Measurements from ENCODE around the gene DOCK10. TPM values are rescaled to one million over a fixed set of nuclear protein-coding genes. Genes with fewer than 3 reads are reported as not detected.

DOCK10 gene
- polyA plus RNA-seq, 1 donor (not counting 4 experiments of a cell fraction or from before 2014, with no cell fraction given): 2.5 TPM

- Histone ChIP-seq H3K9me3 (ENCODE audit: control insufficient read depth, low read depth, low read length) (no peaks in the 10 kb centered on the region), H3K9ac (ENCODE audit: control insufficient read depth, extremely low read depth, insufficient read depth, low read length) (no peak overlapping the region), H2AFZ (ENCODE audit: control insufficient read depth, low read length) (no peak overlapping the region), H3K4me1 (ENCODE audit: control insufficient read depth, extremely low read depth, insufficient read depth, low read length) (no peaks in the 10 kb centered on the region), H3K4me2 (ENCODE audit: control insufficient read depth, extremely low read depth, insufficient read depth, low read depth, low read length) (no peak overlapping the region), H4K20me1 (ENCODE audit: control insufficient read depth, extremely low read depth, insufficient read depth, low read length) (no peaks in the 10 kb centered on the region), H3K27ac (ENCODE audit: control insufficient read depth, insufficient read depth, low read length) (no peak overlapping the region), H3K27me3 (ENCODE audit: control insufficient read depth, extremely low read depth, insufficient read depth, low read length) (no peaks in the 10 kb centered on the region), H3K9me1 (ENCODE audit: control insufficient read depth, extremely low read depth, insufficient read depth, low read length) (no peaks in the 10 kb centered on the region), H3K4me3 (ENCODE audit: control insufficient read depth in 2 of 3, extremely low read depth in 1 of 3, insufficient read depth in 2 of 3, low read depth in 1 of 3, low read length in 3 of 3) (no peak overlapping the region), H3K36me3 (ENCODE audit: control insufficient read depth in 2 of 2, extremely low read depth in 1 of 2, insufficient read depth in 2 of 2, low read length in 2 of 2) (no peaks in the 10 kb centered on the region), H3K79me2 (ENCODE audit: control insufficient read depth, insufficient read depth, low read length) (no peaks in the 10 kb centered on the region)
- DNase-seq (ENCODE audit: low read depth, low spot score): no peak
- FAIRE-seq: no peak
- dilution Hi-C loops (cut with MboI; ENCODE audit: extremely low pct_ligation_motif_present, low sequenced_read_pairs): no loop called here
- no peak for TF ChIP-seq EZH2 (IDR thresholded peaks at IDR 0.05; ENCODE audit: low read length)
- TF ChIP-seq, protein P1, sequence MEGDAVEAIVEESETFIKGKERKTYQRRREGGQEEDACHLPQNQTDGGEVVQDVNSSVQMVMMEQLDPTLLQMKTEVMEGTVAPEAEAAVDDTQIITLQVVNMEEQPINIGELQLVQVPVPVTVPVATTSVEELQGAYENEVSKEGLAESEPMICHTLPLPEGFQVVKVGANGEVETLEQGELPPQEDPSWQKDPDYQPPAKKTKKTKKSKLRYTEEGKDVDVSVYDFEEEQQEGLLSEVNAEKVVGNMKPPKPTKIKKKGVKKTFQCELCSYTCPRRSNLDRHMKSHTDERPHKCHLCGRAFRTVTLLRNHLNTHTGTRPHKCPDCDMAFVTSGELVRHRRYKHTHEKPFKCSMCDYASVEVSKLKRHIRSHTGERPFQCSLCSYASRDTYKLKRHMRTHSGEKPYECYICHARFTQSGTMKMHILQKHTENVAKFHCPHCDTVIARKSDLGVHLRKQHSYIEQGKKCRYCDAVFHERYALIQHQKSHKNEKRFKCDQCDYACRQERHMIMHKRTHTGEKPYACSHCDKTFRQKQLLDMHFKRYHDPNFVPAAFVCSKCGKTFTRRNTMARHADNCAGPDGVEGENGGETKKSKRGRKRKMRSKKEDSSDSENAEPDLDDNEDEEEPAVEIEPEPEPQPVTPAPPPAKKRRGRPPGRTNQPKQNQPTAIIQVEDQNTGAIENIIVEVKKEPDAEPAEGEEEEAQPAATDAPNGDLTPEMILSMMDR (optimal IDR thresholded peaks at IDR 0.05 in 1 of 3, IDR thresholded peaks at IDR 0.05 in 1 of 3, conservative IDR thresholded peaks at IDR 0.05 in 1 of 3; ENCODE audit: extremely low read depth in 1 of 3, insufficient read depth in 2 of 3, low read length in 3 of 3): no peak
Measured at GRCh38 chr2:225064362-225064761, 22.1 kb upstream of the DOCK10 start.

GRCh38 chr2:225056330-225057073 is 14.2 kb upstream of the DOCK10 start:
- H3K9me1 ChIP-seq (ENCODE audit: control insufficient read depth, extremely low read depth, insufficient read depth, low read length): no peaks in the 10 kb centered on the region
- dilution Hi-C loops (cut with MboI; ENCODE audit: extremely low pct_ligation_motif_present, low sequenced_read_pairs): no loop called here
- no peaks in the 10 kb centered on the region for H3K9me3 ChIP-seq (ENCODE audit: control insufficient read depth, low read depth, low read length)
- H3K36me3 ChIP-seq (ENCODE audit: control insufficient read depth in 2 of 2, extremely low read depth in 1 of 2, insufficient read depth in 2 of 2, low read length in 2 of 2): no peaks in the 10 kb centered on the region
- H3K4me2 ChIP-seq (ENCODE audit: control insufficient read depth, extremely low read depth, insufficient read depth, low read depth, low read length): no peak overlapping the region
- no peak overlapping the region for H2AFZ ChIP-seq (ENCODE audit: control insufficient read depth, low read length)
- TF ChIP-seq, protein P1 (optimal IDR thresholded peaks at IDR 0.05 in 1 of 3, IDR thresholded peaks at IDR 0.05 in 1 of 3, conservative IDR thresholded peaks at IDR 0.05 in 1 of 3; ENCODE audit: extremely low read depth in 1 of 3, insufficient read depth in 2 of 3, low read length in 3 of 3): no peak
- no peak for TF ChIP-seq EZH2 (IDR thresholded peaks at IDR 0.05; ENCODE audit: low read length)
- FAIRE-seq (no peak), DNase-seq (ENCODE audit: low read depth, low spot score) (no peak)
- no peak overlapping the region for H3K27ac ChIP-seq (ENCODE audit: control insufficient read depth, insufficient read depth, low read length)
- no peaks in the 10 kb centered on the region for H3K27me3 ChIP-seq (ENCODE audit: control insufficient read depth, extremely low read depth, insufficient read depth, low read length)
- no peaks in the 10 kb centered on the region for H3K79me2 ChIP-seq (ENCODE audit: control insufficient read depth, insufficient read depth, low read length)
- H4K20me1 ChIP-seq (ENCODE audit: control insufficient read depth, extremely low read depth, insufficient read depth, low read length): no peaks in the 10 kb centered on the region
- H3K9ac ChIP-seq (ENCODE audit: control insufficient read depth, extremely low read depth, insufficient read depth, low read length): no peak overlapping the region
- no peaks in the 10 kb centered on the region for H3K4me1 ChIP-seq (ENCODE audit: control insufficient read depth, extremely low read depth, insufficient read depth, low read length)
- no peak overlapping the region for H3K4me3 ChIP-seq (ENCODE audit: control insufficient read depth in 2 of 3, extremely low read depth in 1 of 3, insufficient read depth in 2 of 3, low read depth in 1 of 3, low read length in 3 of 3)
